Measurements from ENCODE around the gene SLC22A31. TPM values are rescaled to one million over a fixed set of nuclear protein-coding genes. Genes with fewer than 3 reads are reported as not detected.
A peak's percentile ranks its signal among the peaks of the same experiment; 100 is the strongest.
"Not testable (repeated sequence)": the region's sequence is repeated elsewhere in the genome, so short reads cannot be mapped to it uniquely, and the experiment has no call there.

SLC22A31 gene
- total RNA-seq, 1 donor from 2014 or later, result 0.26 TPM

DNA sequence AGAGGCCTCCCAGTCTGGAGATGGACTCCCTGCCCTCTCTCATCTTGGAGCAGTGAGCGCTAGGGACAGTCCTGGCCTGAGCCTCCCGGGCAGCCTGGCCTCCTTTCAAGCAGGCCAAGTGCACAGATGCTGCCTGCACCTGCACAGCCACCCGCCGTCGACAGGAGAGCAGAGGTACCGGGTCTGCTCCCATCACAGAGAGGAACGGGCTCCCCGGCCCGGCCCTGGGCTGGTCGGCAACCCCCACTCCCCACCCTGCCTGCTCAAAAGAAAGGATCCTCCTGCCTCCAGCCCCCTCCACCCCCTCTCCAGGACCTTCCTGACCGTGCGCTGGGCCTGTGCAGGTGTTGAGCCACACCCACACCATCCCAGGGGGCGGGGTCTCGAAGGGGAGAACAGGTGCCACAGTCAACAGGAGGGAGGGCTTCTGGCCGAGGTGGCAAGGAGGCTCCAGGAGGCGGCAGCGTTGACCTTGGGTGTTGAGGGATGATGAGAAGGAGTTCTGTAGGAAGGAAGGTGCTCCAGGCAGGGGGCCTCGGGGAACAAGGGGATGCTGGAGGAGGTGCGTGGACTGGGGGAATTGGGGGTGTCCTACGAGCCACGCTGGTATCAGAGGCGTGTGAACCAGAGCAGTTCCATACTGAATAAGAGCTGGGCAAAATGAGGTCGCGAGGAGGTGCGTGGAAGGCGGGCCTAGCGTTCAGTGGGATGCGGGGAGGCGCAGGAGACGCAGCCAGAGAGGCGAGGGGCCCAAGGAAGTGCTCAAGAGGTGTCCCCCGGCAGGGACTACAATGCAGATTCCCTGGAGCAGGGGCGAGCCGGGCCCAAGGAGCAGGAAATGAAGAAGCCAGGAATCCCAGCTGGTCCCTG lies 29.8 kb downstream of the SLC22A31 start:
- FAIRE-seq (no peak), DNase-seq (ENCODE audit: low read depth) (peak; percentile 14)
- H3K36me3 ChIP-seq (ENCODE audit: control insufficient read depth, insufficient read depth, low read length), result no peaks in the 10 kb centered on the region
- peak overlapping the region; percentile 20 for H3K4me3 ChIP-seq (ENCODE audit: low read depth, low read length)
- peaks cover 5% of the 10 kb centered on the region for H3K27me3 ChIP-seq (ENCODE audit: control insufficient read depth, insufficient read depth, low read length)
- TF ChIP-seq, protein P1, sequence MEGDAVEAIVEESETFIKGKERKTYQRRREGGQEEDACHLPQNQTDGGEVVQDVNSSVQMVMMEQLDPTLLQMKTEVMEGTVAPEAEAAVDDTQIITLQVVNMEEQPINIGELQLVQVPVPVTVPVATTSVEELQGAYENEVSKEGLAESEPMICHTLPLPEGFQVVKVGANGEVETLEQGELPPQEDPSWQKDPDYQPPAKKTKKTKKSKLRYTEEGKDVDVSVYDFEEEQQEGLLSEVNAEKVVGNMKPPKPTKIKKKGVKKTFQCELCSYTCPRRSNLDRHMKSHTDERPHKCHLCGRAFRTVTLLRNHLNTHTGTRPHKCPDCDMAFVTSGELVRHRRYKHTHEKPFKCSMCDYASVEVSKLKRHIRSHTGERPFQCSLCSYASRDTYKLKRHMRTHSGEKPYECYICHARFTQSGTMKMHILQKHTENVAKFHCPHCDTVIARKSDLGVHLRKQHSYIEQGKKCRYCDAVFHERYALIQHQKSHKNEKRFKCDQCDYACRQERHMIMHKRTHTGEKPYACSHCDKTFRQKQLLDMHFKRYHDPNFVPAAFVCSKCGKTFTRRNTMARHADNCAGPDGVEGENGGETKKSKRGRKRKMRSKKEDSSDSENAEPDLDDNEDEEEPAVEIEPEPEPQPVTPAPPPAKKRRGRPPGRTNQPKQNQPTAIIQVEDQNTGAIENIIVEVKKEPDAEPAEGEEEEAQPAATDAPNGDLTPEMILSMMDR (IDR thresholded peaks at IDR 0.05; ENCODE audit: insufficient read depth, low read length, severe bottlenecking), result peak; percentile 6

DNA sequence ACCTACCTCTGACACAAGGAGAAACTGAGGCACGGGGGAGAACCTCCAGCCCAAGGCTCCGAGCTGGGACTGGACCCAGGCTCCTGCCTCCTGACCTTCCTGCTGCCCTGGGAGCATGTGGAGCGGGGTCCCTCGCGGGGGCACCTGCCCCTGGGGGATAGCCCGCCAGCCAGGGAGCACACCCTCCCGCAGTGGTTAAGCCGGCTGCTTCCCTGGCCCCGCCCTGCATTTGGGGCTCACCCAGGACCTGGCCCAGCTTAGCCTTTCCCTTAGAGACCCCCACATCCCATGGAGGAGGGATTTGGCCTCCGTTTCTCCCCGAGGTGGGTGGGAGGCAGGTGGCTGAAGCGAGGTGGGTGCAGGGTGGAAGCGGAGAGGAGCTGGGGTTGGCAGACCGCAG lies 30.6 kb downstream of the SLC22A31 start:
- Histone ChIP-seq H3K27me3 (ENCODE audit: control insufficient read depth, insufficient read depth, low read length) (peaks cover 5% of the 10 kb centered on the region), H3K36me3 (ENCODE audit: control insufficient read depth, insufficient read depth, low read length) (no peaks in the 10 kb centered on the region), H3K4me3 (ENCODE audit: low read depth, low read length) (no peak overlapping the region)
- FAIRE-seq, result no peak
- no peak for DNase-seq (ENCODE audit: low read depth)
- TF ChIP-seq, protein P1 (IDR thresholded peaks at IDR 0.05; ENCODE audit: insufficient read depth, low read length, severe bottlenecking), result no peak

DNA sequence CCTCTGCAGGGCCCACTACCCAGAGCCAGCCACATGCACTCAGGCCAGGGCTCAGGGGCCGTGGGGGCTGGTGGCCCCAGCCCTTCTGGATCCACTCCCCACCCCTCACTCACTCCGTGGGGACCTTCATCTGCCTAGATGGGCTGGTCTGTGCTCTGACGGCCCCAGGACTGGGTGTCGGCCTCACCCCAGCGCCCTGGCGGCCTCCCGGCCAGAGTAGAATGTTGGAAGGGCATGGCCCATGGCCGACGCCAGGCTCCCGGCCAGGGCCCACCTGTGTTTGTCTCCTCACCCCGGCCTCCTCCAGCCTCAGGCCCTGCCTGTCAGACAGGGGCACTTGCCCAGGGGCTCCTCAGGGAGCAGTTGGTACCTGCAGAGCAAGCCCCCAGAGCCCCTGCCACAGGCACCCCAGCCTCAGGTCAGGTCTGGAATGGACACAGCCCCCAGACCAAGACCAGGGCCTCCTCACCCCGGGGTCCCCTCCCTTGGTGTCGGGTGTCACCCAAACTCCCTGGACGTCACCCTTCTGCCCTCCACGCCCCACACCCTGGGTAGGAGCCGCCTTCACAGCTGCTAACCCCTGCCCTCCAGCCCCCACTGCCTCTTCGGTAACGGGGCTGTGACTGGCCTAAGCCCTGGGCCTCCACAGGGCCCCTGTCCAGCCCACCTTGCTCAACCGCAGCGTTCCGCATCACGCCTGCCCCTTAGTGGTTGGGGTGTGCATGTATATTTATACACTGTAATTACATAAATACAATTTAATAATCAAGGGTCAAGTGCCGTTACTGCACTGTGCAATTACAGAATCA lies 31.8 kb downstream of the SLC22A31 start:
- Histone ChIP-seq H3K27me3 (ENCODE audit: control insufficient read depth, insufficient read depth, low read length) (peaks cover 2% of the 10 kb centered on the region), H3K4me3 (ENCODE audit: low read depth, low read length) (no peak overlapping the region), H3K36me3 (ENCODE audit: control insufficient read depth, insufficient read depth, low read length) (no peaks in the 10 kb centered on the region)
- no peak for DNase-seq (ENCODE audit: low read depth)
- TF ChIP-seq, protein P1 (IDR thresholded peaks at IDR 0.05; ENCODE audit: insufficient read depth, low read length, severe bottlenecking), result no peak
- FAIRE-seq, result no peak

DNA sequence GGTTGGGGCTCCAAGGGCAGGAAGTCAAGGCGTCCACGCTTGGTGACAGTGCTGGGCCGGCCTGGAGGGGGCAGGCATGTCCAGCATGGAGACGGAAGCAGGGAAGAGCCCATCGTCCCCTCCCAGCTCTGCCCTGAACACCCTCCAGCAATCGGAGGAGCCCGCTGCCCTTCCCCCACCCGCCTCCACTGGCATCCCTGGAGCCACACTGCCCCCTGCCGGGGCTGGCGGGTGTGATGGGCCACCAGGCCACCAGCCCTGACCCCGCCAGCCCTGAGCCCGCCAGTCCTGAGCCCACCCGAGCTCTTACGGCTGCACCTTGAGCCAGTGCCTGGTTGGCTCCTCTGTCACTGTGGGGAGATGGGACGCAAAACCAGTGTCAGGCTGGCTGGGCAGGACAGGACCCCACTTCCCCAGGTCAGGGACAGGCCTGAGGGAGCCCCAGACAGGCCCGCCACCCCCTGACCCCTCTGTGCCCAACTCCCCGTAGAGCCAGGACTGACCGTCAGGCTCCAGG lies 32.9 kb downstream of the SLC22A31 start:
- Histone ChIP-seq H3K27me3 (ENCODE audit: control insufficient read depth, insufficient read depth, low read length) (no peaks in the 10 kb centered on the region), H3K36me3 (ENCODE audit: control insufficient read depth, insufficient read depth, low read length) (no peaks in the 10 kb centered on the region), H3K4me3 (ENCODE audit: low read depth, low read length) (no peak overlapping the region)
- DNase-seq (ENCODE audit: low read depth) (peak; percentile 30), FAIRE-seq (no peak)
- TF ChIP-seq, protein P1 (IDR thresholded peaks at IDR 0.05; ENCODE audit: insufficient read depth, low read length, severe bottlenecking), result peak; percentile 97

DNA sequence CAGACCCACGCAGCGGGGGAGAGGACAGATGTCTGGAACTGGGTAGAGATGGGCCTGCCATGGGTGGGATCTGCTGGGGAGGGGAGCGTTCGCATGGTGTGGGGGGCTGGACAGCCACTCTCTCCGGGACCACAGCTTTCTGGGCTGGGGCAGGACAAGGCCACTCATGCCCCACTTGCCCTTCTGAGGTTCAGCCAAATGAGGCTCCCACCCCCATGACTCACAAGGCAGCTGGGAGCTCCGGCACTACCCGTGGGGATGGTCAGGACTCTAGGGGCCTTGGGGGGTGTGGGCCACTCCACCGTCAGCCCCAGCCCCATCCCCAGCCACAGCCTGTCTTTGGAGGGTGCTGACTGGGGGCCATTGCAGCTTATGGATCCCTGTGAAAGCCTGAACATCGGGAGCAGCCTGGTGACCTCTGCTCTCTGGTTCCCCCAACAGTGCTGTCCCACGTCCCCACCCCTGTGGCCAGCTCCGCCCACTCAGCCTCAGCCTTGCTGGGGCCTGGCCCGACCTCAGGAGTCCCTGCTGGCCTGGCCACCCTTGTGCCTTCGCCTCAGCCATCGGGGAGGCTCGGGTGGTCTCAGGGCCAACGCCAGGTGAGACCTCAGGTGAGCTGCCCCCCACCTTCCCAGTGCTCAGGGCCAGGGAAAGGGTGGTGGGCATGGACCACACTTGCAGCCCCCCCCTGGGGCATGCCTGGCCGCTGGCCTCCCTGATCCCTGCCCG lies 33.5 kb downstream of the SLC22A31 start:
- FAIRE-seq (no peak), DNase-seq (ENCODE audit: low read depth) (no peak)
- TF ChIP-seq, protein P1 (IDR thresholded peaks at IDR 0.05; ENCODE audit: insufficient read depth, low read length, severe bottlenecking), result no peak
- Histone ChIP-seq H3K4me3 (ENCODE audit: low read depth, low read length) (no peak overlapping the region), H3K36me3 (ENCODE audit: control insufficient read depth, insufficient read depth, low read length) (no peaks in the 10 kb centered on the region), H3K27me3 (ENCODE audit: control insufficient read depth, insufficient read depth, low read length) (no peaks in the 10 kb centered on the region)

DNA sequence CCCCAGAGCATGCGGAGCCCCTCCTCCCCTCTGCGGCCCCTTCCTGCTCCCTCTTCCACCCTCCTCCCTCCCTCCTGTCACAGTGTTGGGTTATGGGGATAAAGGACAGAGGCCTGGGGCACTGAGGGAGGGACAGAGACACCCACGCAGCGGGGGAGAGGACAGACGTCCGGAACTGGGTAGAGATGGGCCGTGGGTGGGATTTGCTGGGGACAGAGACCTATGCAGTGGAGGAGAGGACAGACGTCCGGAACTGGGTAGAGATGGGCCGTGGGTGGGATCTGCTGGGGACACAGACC lies 34.7 kb downstream of the SLC22A31 start:
- not testable (repeated sequence) for FAIRE-seq; H3K4me3 ChIP-seq (ENCODE audit: low read depth, low read length); H3K36me3 ChIP-seq (ENCODE audit: control insufficient read depth, insufficient read depth, low read length); H3K27me3 ChIP-seq (ENCODE audit: control insufficient read depth, insufficient read depth, low read length); DNase-seq (ENCODE audit: low read depth)
